C4-2B (cell line): ENCODE measurements around the gene HTD2.

ENCODE experiments used
- CTCF ChIP-seq: fragments of 450-650 bp; conservative IDR thresholded peaks from 2 replicates; pipeline ENCODE4 v1.5.1; 2017; ENCODE audit warnings: mild to moderate bottlenecking
- ZFX ChIP-seq: fragments of 450-650 bp; IDR thresholded peaks from 2 replicates; pipeline ENCODE4 v1.6.1; 2017

GRCh38 chr3:58291671-58292338 is 14.5 kb upstream of the HTD2 start:
- TF ChIP-seq CTCF (no peak), ZFX (no peak)
